NCI-H1105 (cell line): ENCODE data around the gene CLP1.
"Not testable (repeated sequence)": the region's sequence is repeated elsewhere in the genome, so short reads cannot be mapped to it uniquely, and the experiment has no call there.

Experiments
- DNase-seq: peaks from one replicate; lab custom pipeline; 2025; lab: John Stamatoyannopoulos, UW

CLP1 gene

DNA sequence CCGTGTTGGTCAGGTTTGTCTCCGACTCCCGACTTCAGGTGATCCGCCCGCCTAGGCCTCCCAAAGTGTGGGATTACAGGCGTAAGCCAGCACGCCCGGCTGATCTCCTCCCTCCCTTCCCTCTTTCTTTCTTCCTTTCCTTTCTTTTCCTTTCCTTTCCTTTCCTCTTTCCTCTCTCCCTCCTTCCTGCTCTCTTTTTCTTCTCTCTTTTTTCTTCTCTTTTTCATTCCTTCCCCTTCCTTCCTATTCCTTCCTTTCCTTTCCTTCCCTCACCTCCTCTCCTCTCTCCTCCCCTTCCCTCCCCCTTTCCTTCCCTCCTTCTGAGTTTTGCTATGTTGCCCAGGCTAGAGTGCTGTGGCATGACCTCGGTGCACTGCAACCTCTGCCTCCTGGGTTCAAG, 6.4 kb downstream of the CLP1 start:
- no peak for DNase-seq

DNA sequence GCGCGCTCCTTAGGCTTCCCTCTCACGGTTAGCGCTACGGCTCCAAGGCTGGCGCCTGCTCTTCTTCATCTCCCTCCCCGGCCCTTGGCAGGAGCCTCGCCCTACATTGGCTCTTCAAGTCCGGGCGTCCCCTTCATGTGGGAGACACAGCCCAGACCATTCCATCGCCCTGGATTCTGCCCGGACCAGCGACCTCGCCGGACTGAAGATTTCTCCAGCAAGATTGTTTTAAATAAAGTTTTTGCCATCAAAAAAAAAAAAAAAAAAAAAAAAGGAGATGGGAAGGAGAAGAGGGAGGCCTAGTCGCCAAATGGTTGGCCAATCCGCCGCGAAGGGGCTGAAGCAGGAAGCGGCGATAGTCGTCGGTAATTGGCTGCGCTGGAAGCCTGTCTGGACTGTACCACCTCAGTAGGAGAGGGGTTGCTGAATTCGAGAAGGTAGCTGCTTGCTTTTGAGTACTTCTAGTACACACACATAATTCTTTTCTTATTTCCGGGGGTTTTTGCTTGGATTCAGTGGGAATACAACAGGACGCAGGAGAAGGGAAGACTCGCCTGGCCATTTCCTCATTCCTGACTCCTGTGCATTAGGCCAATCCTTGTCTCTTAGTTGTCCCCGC, 9.7 kb downstream of the CLP1 start:
- DNase-seq, result peak; percentile 97

DNA sequence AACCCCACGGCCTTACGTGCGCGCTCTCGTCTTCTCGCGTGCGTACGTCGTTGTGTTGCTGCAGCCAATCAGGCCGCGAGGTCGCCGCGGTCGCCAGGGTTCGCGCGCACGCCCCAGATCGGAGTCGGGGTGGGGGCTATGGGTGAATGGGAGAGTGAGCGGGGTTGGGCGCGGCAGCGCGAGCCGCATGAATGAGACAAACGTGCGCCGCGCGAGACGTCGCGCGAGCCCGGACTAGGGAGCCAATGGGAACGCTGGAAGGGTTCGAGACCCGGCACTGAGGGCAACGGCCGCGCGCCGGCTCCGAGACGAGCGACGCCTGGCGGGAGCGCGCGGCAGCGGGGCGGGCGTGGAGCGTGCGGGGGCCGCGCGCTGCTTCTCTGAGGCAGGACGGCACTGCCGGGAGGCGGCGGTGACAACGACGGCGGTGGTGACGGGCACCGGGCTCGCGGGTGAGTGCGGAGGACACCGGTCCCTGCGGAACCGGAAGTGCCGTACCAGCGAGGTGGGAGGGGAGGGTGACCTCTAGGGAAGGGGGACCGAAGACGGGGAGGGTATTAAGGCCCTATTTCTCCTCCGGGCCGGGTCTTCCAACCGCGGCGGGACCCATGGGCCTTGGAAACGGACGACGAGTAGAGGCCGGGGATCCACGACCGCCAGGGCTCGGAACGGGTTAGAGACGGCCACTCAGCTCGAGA, 10.3 kb downstream of the CLP1 start, which contains the start of gene ZDHHC5:
TSS of gene ZDHHC5 (plus strand) at position 379 of the 698 bp plus-strand sequence. CDS start 4,977 bp downstream, outside the sequence.
- DNase-seq, result peak; percentile 97

DNA sequence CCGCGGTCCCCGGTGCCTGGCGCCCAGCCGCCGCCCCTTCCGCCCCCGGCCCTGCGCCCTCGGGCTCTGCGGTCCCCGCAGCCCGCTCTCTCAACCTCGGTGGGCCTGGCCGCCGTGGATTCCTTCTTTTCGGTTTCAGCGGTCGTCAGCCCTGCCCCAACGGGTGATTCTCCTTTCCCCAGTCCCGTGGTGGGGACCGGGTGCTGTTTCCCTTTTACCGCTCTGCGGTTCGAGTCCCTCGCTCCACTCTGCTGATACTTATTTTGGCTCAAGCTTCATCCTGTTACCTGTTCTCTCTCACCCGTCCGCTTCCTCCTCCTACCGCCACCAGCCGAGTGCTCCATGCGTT, 10.8 kb downstream of the CLP1 start:
- DNase-seq, result no peak

DNA sequence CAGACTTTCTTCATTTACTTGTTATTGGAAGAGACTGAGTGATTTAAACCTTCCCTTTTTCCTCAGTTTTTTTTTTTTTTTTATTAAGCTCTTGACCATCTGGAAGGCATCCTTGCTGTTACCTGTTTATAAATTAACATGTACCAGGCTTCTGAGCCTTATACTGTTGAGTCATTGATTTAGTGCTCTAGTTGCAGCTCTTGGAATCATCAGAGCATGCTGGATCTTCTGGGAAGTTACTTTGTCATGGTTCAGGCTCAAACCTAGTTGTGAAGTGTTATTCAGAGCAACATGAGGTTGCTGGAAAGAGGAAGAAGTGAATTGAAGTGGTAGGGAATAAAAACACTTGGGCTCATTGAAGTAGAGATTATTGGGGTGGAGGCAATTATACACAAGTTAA, 16.7 kb downstream of the CLP1 start:
- DNase-seq, result no peak

DNA sequence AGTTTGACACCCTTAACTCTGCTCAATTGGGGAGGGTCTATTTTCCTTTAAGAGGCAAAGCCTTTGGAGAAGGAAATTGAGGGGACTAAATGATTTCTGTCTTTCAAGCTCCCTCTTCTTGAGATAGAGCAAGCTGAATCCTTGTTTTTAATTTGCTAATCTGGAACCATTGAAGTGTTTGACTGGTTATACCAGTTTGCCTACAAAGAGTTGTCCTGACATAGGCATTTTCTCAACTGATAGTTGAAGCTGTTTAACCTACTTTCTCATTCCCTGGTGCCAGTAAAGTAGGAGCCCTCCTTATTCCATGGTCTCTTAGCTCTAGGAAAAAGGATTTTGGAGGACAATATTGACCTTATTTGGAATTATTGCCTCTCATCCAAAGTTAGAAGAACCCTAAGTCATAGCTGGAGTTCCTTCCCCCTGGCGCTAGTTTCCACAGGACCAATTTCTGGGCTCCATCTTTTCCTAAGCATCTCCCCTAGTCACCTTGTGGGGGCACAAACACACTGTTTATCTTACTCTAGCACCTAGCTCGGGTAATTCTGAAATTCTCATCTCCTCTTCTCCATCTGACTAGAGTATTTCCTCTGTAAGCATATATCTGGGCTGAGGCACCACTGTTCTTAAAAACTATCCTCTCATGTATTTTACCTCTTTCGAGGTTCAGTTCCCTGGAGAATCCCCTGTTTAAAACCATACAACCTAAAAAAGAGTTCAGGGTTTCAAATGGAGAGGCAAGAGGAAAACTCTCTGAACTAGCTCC, 17.8 kb downstream of the CLP1 start:
- DNase-seq, result no peak

DNA sequence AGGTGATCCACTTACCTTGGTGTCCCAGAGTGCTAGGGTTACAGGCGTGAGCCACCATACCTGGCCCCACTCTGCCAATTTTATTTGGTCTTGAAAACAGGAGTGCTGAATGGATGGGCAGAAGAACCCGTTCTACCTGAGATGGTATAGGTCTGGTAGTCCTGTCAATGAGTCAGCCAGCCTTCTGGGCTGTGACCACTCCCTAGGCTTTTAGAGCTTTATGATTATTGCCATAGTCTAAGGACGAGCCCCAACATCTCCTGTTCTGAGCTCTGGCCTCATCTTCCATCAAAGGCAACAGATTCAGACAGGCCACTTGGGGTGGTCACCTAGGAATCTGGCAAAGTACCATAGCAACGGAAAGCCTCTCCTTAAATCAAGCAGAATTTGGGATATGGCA, 21.8 kb downstream of the CLP1 start:
- no peak for DNase-seq

DNA sequence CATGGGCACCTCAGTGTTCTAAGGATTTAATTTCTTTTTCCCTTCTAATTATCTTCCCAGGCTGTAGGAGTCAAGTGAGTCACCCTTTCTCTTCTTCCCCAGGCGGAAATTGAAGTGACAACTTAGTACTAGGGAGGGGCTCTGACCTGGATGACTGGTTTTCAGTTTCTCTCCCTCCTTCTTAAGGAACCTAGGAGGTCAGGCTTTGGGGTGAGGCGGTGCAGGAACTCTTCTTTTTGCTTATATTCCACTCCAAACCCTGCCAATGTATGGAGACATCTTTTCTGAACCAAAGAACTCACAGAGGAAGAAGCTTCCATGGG, 23.0 kb downstream of the CLP1 start:
- DNase-seq, result no peak

DNA sequence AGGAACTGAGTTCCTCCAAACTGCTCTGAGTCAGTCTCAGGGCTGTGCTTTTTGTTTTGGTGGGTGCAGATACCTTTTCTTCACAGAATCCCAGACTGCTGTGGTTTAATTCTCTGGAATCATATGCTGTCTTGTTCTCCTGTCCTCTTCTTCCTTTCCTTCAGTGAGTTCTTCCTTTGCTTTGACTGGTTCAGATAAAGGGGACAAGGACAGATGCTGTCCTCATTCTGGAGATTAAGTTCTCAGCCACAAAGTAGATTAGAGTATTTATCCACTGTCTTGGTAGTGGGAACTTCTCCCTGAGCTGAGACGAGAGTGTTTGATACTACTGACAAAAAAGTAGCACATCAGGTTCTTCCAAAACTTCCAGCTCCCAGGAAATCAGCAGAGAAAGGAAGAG, 23.6 kb downstream of the CLP1 start:
- no peak for DNase-seq

DNA sequence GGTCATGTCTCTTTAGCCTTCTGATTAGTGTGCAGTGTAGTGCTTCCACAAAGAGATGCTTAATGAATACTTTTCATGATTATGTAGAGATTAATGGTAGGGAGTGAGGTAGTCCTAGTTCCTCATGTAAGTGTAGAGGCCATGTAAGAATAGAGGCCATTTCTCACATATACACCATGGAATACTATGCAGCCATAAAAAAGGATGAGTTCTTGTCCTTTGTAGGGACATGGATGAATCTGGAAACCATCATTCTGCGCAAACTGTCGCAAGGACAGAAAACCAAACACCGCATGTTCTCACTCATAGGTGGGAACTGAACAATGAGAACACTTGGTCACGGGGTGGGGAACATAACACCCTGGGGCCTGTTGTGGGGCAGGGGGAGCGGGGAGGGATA, 32.9 kb downstream of the CLP1 start:
- not testable (repeated sequence) for DNase-seq

DNA sequence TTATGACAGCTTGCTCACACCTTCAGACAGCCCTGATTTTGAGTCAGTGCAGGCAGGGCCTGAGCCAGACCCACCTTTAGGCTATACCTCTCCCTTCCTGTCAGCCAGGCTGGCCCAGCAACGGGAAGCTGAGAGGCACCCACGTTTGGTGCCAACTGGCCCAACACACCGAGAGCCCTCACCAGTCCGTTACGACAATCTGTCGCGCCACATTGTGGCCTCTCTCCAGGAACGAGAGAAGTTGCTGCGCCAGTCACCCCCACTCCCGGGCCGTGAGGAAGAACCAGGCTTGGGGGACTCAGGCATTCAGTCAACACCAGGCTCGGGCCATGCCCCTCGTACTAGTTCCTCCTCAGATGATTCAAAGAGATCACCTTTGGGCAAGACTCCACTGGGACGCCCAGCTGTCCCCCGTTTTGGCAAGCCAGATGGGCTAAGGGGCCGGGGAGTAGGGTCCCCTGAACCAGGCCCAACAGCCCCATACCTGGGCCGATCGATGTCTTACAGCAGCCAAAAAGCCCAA, 41.3 kb downstream of the CLP1 start:
- no peak for DNase-seq

DNA sequence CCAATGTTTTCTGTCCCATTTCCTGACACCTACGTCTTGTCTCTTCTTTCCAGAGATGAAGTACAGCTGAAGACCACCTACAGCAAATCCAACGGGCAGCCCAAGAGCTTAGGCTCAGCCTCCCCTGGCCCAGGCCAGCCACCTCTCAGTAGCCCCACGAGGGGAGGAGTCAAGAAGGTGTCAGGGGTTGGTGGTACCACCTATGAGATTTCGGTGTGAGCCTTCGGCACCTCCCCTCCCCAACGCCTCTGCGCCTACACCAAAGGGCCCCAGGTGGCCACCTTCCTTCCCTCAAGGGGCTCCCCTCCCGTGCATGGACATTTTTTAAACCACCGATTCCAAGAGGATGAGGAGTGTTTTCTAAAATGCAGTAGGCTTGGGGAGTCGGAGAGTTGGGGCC, 42.3 kb downstream of the CLP1 start:
- no peak for DNase-seq

DNA sequence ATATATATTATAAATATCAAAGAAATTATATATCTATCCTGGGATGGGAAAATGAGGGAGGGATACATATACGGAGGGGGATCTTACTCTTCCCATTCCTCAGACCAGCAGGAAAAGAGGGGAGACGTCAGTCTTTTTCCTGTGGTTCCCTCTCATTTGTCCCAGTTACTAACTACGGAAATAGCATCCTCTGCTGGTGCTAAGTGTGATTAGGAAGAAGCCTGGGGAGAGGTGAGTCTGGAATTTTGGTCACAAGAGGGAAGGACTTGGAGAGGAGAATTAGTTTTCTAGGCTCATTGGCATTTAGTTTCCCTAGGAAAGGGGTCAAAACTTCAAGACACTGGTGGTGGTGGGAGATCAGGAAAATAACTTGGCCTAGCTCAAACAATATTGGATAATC, 42.9 kb downstream of the CLP1 start:
- DNase-seq, result no peak

DNA sequence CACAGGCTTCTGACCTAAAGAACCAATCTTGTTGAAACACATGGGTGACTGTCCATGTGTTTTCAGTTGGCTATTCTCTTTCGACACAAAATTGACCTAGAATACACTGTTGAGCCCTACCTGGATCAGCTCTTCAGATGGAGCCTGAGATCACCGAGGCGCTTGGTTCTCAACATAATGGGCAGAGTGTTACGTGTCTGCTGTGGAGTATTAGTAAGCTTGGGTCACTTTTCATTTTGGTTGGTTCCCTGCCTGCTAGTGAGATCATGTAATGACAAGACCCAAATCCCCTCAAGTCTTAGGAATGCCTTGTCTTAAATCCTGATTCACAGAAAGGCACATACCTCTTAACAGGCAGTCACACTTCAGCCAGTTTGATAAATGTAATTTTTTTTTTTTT, 45.8 kb downstream of the CLP1 start:
- no peak for DNase-seq

DNA sequence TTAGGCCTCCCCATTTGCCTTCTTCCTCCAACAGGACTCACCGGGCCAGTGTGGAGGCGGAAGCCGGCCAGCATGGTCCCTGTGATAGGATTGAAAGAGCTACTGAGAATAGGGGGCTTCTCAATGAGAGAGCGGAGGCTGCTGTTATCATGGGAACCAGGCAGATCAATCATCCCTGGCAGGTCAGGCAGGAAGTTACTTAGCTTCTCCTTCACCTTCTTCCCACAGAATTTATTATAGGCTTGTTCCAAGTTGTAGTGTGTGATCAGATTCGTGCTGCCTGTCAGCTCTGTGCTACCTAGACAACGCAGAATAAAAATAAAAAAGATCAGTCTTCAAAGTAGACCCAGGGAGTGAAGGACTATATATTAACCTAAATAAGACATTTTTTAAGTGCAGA, 47.4 kb downstream of the CLP1 start:
- no peak for DNase-seq

DNA sequence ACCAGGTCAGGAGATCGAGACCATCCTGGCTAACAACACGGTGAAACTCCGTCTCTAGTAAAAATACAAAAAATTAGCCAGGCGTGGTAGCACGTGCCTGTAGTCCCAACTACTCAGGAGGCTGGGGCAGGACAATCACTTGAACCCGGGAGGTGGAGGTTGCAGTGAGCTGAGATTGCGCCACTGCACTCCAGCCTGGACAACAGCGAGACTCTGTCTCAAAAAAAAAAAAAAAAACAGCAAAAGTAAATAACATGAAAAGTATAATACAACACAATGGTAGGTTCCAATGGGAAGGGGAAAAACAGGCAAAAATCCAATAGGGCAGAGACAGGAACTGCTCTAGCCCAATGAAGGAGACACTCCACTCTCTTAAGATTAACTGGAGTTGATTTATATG, 47.9 kb downstream of the CLP1 start:
- not testable (repeated sequence) for DNase-seq

DNA sequence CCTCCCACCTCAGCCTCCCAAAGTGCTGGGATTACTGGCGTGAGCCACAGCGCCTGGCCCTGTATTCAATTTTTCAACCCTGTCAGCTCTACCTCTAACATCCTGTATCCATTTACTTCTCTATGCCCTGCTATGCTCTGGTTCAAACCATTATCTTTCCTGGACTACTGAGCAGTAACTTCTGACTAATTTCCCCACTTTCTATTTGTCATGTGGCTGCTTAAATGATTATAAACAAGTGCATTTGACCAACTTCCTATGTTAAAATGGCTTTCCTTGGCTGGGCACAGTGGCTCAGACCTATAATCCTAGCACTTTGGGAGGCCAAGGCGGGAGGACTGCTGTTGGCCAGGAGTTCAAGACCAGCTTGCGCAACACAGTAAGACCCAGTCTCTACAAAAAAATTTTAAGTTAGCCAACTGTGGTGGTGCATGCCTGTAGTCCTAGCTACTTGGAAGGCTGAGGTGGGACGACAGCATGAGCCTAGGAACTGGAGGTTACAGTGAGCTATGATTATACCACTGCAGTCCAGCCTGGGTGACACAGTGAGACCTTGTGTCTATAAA, 52.3 kb downstream of the CLP1 start:
- DNase-seq, result no peak
